ENCODE data around the gene S100A1. TPM values are rescaled to one million over a fixed set of nuclear protein-coding genes. Genes with fewer than 3 reads are reported as not detected.
"Not testable (repeated sequence)": the region's sequence is repeated elsewhere in the genome, so short reads cannot be mapped to it uniquely, and the experiment has no call there.

S100A1 gene
- total RNA-seq, 1 experiment from 2014 or later, result not detected

- H3K27ac Mint-ChIP-seq; H3K27me3 Mint-ChIP-seq (ENCODE audit: low read depth); H3K56ac ChIP-seq (ENCODE audit: insufficient read length, low read depth, low read length); H3K4me2 ChIP-seq (ENCODE audit: insufficient read depth, insufficient read length, low read length); H3K9me3 ChIP-seq (ENCODE audit: control insufficient read depth, low read depth, low read length); H3K79me1 ChIP-seq (ENCODE audit: insufficient read depth, low read depth, low read length, poor library complexity, severe bottlenecking); H3K23me2 ChIP-seq (ENCODE audit: insufficient read length, low read depth, low read length, poor library complexity, severe bottlenecking); H3K79me2 ChIP-seq (ENCODE audit: insufficient read depth, low read length); H3K18ac ChIP-seq (ENCODE audit: insufficient read length, low read depth, low read length); H3K23ac ChIP-seq (ENCODE audit: insufficient read length, low read depth, low read length); H2BK20ac ChIP-seq (ENCODE audit: low read depth, low read length, poor library complexity, severe bottlenecking); H3K9me3 Mint-ChIP-seq; H2AFZ ChIP-seq (ENCODE audit: low read length); H3K4me3 Mint-ChIP-seq; H2BK12ac ChIP-seq (ENCODE audit: insufficient read length, low read depth, low read length); DNase-seq; H4K8ac ChIP-seq (replicated peaks; ENCODE audit: insufficient read length, low read depth, low read length); H3K14ac ChIP-seq (ENCODE audit: insufficient read depth, low read length); H2BK5ac ChIP-seq (ENCODE audit: insufficient read length, low read length); H4K91ac ChIP-seq (ENCODE audit: insufficient read length, low read depth, low read length); H4K20me1 ChIP-seq (ENCODE audit: control insufficient read depth, insufficient read depth, insufficient read length); H2BK15ac ChIP-seq (ENCODE audit: low read depth, low read length); H3K4ac ChIP-seq (ENCODE audit: low read depth, low read length); H3K36me3 Mint-ChIP-seq (ENCODE audit: insufficient read depth in 1 of 3, low read depth in 3 of 3); H3K9ac ChIP-seq (ENCODE audit: extremely low read depth, insufficient read length, low read length); H3K27me3 ChIP-seq (ENCODE audit: insufficient read depth, low read length); H4K5ac ChIP-seq (ENCODE audit: insufficient read length, low read depth, low read length); H2BK120ac ChIP-seq (ENCODE audit: low read depth, low read length, poor library complexity, severe bottlenecking); H3K4me1 ChIP-seq (ENCODE audit: insufficient read depth, low read length); H3T11ph ChIP-seq (ENCODE audit: low read length); H2AK5ac ChIP-seq (ENCODE audit: insufficient read length, low read length); H3K27ac ChIP-seq (ENCODE audit: insufficient read length, low read depth, low read length): not testable (repeated sequence)
- peaks cover 16 to 24% of the 10 kb centered on the region in 2 experiments for H3K4me1 Mint-ChIP-seq
- WGBS (ENCODE audit: extremely low coverage, insufficient read length, low lambda C conversion rate), result no CpG with 5 or more reads among the region's 3 CpGs
Measured at GRCh38 chr1:153583514-153583913, 44.7 kb upstream of the S100A1 start.

Measured in H9 (cell line).